Measurements from ENCODE around the gene MIB1. TPM values are rescaled to one million over a fixed set of nuclear protein-coding genes. Genes with fewer than 3 reads are reported as not detected.

Gene MIB1
- total and polyA plus RNA-seq, 2 donors (not counting 1 experiment from before 2014, with no cell fraction given) = 1.8 to 25.5 TPM

DNA sequence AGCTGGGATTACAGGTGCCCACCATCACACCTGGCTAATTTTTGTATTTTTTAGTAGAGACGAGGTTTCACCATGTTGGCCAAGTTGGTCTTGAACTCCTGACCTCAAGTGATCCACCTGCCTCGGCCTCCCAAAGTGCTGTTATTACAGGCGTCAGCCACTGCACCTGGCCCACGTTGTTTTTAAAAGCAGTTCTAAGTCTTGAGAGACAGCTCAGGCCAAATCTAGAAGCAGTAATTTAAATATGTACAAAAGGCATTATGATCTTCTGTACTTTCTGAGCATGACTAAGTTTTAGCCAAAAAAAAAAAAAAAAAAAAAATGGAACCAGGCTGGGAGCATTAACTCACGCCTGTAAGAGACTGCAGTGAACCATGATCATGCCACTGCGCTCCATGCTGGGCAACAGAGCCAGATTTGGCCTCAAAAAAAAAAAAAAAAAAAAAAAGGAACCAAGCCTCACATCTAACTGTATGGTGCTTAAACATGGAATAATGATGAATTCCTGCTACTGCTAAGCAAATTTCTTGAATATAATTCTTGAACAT lies 40.0 kb upstream of the MIB1 start:
- WGBS (ENCODE audit: insufficient coverage) = 86% methylated on average over 4 of the region's 6 CpGs
- Mint-ChIP-seq H3K27me3 (no peaks in the 10 kb centered on the region), H3K9me3 (ENCODE audit: insufficient read depth) (no peaks in the 10 kb centered on the region), H3K27ac (no peak overlapping the region), H3K4me3 (no peak overlapping the region), H3K4me1 (peaks cover 25% of the 10 kb centered on the region)
- Histone ChIP-seq H2AFZ (ENCODE audit: insufficient read depth, low read depth, low read length, poor library complexity, severe bottlenecking) (no peak overlapping the region), H3K9me3 (ENCODE audit: control extremely low read depth in 1 of 3, control insufficient read depth in 2 of 3, insufficient read depth in 1 of 3, low read length in 2 of 3) (no peaks in the 10 kb centered on the region), H4K20me1 (ENCODE audit: control insufficient read depth, insufficient read depth, low read length, poor library complexity, severe bottlenecking) (no peaks in the 10 kb centered on the region), H3K27me3 (replicated peaks in 1 of 4; ENCODE audit: control extremely low read depth in 1 of 4, control insufficient read depth in 3 of 4, insufficient read depth in 4 of 4, low read length in 3 of 4) (no peaks in the 10 kb centered on the region), H3K4me3 (ENCODE audit: control extremely low read depth in 1 of 5, extremely low read depth in 1 of 5, insufficient read depth in 1 of 5, low read depth in 2 of 5, low read length in 4 of 5) (no peak overlapping the region), H3K4me2 (replicated peaks; ENCODE audit: low read depth, low read length, poor library complexity, severe bottlenecking) (no peak overlapping the region), H3K36me3 (replicated peaks in 1 of 2; ENCODE audit: control extremely low read depth in 1 of 2, control insufficient read depth in 1 of 2, extremely low read depth in 1 of 2, insufficient read depth in 2 of 2, low read length in 1 of 2) (peaks cover 8 to 21% of the 10 kb centered on the region in 2 experiments), H3K27ac (ENCODE audit: low read length in 2 of 2) (no peak overlapping the region), H3K4me1 (ENCODE audit: control insufficient read depth in 2 of 2, insufficient read depth in 2 of 2, low read length in 2 of 2) (peaks cover 10 to 11% of the 10 kb centered on the region in 2 donors), H3K9ac (ENCODE audit: low read length) (no peak overlapping the region), H3K79me2 (ENCODE audit: control insufficient read depth, insufficient read depth, low read length) (peaks cover 30% of the 10 kb centered on the region)
- TF ChIP-seq EZH2 (IDR thresholded peaks at IDR 0.05; ENCODE audit: borderline replicate concordance, insufficient read depth, low read depth, low read length, poor library complexity, severe bottlenecking) = no peak
- TF ChIP-seq, protein P1, sequence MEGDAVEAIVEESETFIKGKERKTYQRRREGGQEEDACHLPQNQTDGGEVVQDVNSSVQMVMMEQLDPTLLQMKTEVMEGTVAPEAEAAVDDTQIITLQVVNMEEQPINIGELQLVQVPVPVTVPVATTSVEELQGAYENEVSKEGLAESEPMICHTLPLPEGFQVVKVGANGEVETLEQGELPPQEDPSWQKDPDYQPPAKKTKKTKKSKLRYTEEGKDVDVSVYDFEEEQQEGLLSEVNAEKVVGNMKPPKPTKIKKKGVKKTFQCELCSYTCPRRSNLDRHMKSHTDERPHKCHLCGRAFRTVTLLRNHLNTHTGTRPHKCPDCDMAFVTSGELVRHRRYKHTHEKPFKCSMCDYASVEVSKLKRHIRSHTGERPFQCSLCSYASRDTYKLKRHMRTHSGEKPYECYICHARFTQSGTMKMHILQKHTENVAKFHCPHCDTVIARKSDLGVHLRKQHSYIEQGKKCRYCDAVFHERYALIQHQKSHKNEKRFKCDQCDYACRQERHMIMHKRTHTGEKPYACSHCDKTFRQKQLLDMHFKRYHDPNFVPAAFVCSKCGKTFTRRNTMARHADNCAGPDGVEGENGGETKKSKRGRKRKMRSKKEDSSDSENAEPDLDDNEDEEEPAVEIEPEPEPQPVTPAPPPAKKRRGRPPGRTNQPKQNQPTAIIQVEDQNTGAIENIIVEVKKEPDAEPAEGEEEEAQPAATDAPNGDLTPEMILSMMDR (IDR thresholded peaks at IDR 0.05) = no peak
- CTCF ChIA-PET = interaction anchor here (1.6 kb wide), 1 partner anchor 100 kb away, joined by 7 read pairs; the partner anchor contains the start of gene ESCO1
- no peak for ATAC-seq (ENCODE audit: low read depth)
- intact Hi-C loops (cut with micrococcal nuclease) = no loop called here
- no peak for DNase-seq
- POLR2A ChIA-PET = interaction anchor here (1.1 kb wide), 1 partner anchor 19 kb away, joined by 3 read pairs; no protein-coding TSS in a partner anchor

DNA sequence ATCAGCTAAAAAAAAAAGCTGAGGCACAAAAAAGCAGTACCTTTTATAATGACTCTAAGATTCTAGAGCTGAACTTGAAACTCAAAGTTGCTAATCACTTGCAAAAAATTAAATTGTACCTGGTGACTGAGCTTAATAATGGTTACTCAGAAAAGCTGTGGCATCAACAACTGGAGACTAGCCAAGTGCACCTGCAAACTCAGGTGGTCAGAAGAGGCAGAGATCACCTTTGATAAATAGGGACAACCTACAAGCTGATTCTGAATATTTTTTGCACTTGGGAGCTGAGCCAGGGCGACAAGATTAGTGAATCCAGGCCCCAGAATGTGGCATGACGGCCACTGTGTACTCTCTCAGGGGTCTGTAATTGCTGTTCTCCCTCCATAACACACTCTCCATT lies 39.0 kb upstream of the MIB1 start:
- CTCF ChIA-PET = interaction anchor here (0.7 to 1.6 kb wide), 3 partner anchors 9 to 101 kb away, joined by 3 to 7 read pairs (median 5); partner anchors contain the start of gene ESCO1
- Histone ChIP-seq H3K4me1 (ENCODE audit: control insufficient read depth in 2 of 2, insufficient read depth in 2 of 2, low read length in 2 of 2) (peaks cover 10 to 11% of the 10 kb centered on the region in 2 donors), H2AFZ (ENCODE audit: insufficient read depth, low read depth, low read length, poor library complexity, severe bottlenecking) (no peak overlapping the region), H3K4me3 (ENCODE audit: control extremely low read depth in 1 of 5, extremely low read depth in 1 of 5, insufficient read depth in 1 of 5, low read depth in 2 of 5, low read length in 4 of 5) (no peak overlapping the region), H3K9ac (ENCODE audit: low read length) (no peak overlapping the region), H3K36me3 (replicated peaks in 1 of 2; ENCODE audit: control extremely low read depth in 1 of 2, control insufficient read depth in 1 of 2, extremely low read depth in 1 of 2, insufficient read depth in 2 of 2, low read length in 1 of 2) (peaks cover 8 to 21% of the 10 kb centered on the region in 2 experiments), H3K27ac (ENCODE audit: low read length in 2 of 2) (no peak overlapping the region), H3K27me3 (replicated peaks in 1 of 4; ENCODE audit: control extremely low read depth in 1 of 4, control insufficient read depth in 3 of 4, insufficient read depth in 4 of 4, low read length in 3 of 4) (no peaks in the 10 kb centered on the region), H3K4me2 (replicated peaks; ENCODE audit: low read depth, low read length, poor library complexity, severe bottlenecking) (no peak overlapping the region), H3K9me3 (ENCODE audit: control extremely low read depth in 1 of 3, control insufficient read depth in 2 of 3, insufficient read depth in 1 of 3, low read length in 2 of 3) (no peaks in the 10 kb centered on the region), H3K79me2 (ENCODE audit: control insufficient read depth, insufficient read depth, low read length) (peaks cover 30% of the 10 kb centered on the region), H4K20me1 (ENCODE audit: control insufficient read depth, insufficient read depth, low read length, poor library complexity, severe bottlenecking) (no peaks in the 10 kb centered on the region)
- POLR2A ChIA-PET = interaction anchor here (0.6 to 1.3 kb wide), 2 partner anchors 16 to 139 kb away, joined by 3 to 4 read pairs; no protein-coding TSS in a partner anchor
- Mint-ChIP-seq H3K9me3 (ENCODE audit: insufficient read depth) (no peaks in the 10 kb centered on the region), H3K27me3 (no peaks in the 10 kb centered on the region), H3K4me1 (peaks cover 25% of the 10 kb centered on the region), H3K27ac (no peak overlapping the region), H3K4me3 (no peak overlapping the region)
- DNase-seq (no peak), ATAC-seq (ENCODE audit: low read depth) (no peak)
- TF ChIP-seq, protein P1 (IDR thresholded peaks at IDR 0.05) = no peak
- no peak for TF ChIP-seq EZH2 (IDR thresholded peaks at IDR 0.05; ENCODE audit: borderline replicate concordance, insufficient read depth, low read depth, low read length, poor library complexity, severe bottlenecking)
- WGBS (ENCODE audit: insufficient coverage) = no CpG with 5 or more reads among the region's 2 CpGs
- intact Hi-C loops (cut with micrococcal nuclease) = no loop called here
